OCI-LY3 (cell line): ENCODE measurements around the gene GLRA3.

Experiments
- CTCF ChIP-seq: fragments of 200-600, 300-600 bp; sonication (generic); IDR thresholded peaks from 2 replicates; pipeline ENCODE4 v1.5.1; 2014; ENCODE audit warnings: antibody characterized with exemption, low read length, low read depth
- EZH2phosphoT487 ChIP-seq: fragments of 200-600 bp; shearing (Covaris generic); IDR thresholded peaks from 2 replicates; pipeline ENCODE4 v1.6.1; 2018; ENCODE audit warnings: antibody characterized with exemption, mixed run types, low read depth

DNA sequence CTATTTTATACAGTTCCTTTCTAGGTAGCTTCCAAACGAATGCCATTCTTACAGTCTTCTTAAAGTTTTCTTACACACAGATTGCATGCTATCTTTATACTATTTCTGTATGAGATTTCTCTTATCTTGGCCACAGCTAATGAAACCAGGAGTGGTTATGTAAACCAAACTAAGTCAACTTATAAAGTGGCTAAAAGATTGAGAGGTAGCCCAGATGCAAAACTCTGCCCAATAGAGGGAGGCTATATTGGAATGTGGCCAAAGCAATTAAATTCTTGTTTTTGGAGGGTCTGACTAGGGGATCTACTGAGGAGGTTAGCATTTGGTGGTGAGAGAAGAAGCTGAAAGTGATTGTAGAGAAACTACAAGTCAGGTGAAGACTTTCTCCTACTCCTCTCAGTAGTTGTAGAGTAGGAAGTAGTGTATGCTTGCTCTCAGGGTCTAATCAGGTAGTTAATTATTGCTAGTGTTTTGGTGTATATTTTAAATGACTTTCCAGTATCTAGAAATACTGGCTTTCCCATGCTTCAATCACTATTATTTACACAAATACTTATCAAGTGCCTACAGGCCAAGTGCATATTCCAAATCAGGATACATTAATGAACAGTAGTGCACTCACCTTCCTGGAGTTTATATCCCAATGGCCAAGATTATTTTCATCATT is 202.6 kb downstream of the GLRA3 start:
- TF ChIP-seq CTCF (no peak), EZH2phosphoT487 (no peak)
